OCI-M1 (cell line): ENCODE data around the gene ACTL6A.

Experiments used
- DNase-seq: peaks from one replicate; lab custom pipeline; 2025; lab: John Stamatoyannopoulos, UW

The ACTL6A gene

DNA sequence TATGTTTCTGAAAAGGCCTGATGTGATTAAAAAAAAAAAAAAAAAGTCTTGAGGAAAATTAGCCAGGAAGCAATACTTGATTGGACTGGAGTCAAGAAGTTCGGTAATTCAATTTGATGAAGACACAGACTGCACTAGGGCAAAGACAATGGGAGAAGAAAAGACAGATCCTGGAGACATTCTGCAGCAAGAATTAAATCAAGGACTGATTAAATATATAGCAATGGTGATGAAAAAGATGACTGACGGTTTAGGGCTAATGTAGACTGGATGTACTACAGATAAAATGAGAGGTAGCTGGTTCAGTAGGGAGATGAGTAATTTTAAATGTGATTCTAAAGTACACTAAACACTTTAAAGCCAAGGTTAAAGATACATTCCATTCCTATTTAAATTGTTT is 27.9 kb downstream of the ACTL6A start:
- no peak for DNase-seq

GRCh38 chr3:179591313-179591712 is 28.6 kb downstream of the ACTL6A start:
- DNase-seq, result no peak

GRCh38 chr3:179599531-179599930 is 36.8 kb downstream of the ACTL6A start:
- no peak for DNase-seq

GRCh38 chr3:179603321-179603720 is 40.6 kb downstream of the ACTL6A start:
- no peak for DNase-seq

DNA sequence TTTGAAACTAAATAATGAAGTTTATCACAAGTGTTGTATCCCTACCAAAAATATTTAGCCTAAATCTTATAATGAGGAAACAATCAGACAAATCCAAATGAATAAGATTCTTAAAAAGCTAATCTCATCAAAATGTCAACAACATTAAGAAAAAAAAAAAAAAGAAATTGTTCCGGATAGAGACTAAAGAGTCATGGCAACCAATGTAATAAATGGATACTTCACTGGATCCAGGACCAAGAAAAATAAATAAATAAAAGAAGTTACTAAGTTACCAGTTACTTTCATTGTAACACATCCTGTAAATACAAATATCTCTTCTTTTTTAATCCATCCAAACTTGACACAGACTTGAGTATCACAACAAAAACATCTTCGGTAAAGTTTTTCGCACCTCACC is 41.1 kb downstream of the ACTL6A start:
- peak; percentile 32 for DNase-seq

GRCh38 chr3:179604321-179605078 is 41.8 kb downstream of the ACTL6A start, which contains the start of the genes MRPL47 and NDUFB5:
Gene MRPL47, minus strand, starts transcription at chr3:179604638. Its CDS starts 14 bp downstream, at chr3:179604624.
Gene NDUFB5, plus strand, starts transcription at chr3:179604794. Its CDS starts 22 bp downstream, at chr3:179604816.
- DNase-seq, result peak; percentile 94

DNA sequence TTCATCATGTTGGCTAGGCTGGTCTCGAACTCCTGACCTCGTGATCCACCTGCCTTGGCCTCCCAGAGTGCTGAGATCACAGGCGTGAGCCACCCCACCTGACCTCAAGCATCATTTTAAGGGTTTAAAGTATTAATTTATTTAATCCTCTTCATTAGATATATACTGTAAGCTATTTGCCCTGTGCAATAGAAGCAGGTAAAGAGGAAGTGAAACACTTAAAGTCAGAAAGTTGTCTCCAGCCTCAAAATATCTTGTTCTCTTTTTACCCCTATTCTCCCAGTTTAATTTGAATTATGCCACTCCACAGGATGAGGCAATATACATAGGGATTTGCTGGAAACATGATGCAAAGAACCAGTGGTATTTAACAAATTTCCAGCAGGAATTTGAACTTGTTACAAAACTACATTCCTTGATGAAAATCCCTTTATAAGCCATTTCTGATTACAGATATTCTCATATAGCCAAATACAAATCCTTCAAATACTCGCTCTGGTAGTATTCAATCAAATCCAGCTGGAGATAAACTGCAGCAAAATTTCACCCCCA is 43.9 kb downstream of the ACTL6A start:
- no peak for DNase-seq

GRCh38 chr3:179608931-179609720 is 46.4 kb downstream of the ACTL6A start:
- peak; percentile 61 for DNase-seq

DNA sequence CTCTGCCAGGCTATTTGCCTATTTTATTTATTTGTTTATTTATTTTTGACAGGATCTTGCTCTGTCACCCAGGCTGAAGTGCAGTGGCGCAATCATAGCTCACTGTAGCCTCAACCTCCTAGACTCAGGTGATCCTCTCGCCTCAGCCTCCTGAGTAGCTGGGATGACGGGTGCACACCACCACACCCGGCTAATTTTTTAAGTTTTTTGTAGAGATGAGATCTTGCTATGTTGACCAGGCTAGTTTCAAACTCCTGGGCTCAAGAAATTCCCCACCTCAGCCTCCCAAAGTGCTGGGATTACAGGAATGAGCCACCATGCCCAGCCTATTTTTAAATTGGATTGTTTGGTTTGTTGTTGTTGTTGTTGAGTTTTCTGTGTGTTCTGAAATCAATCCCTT is 47.3 kb downstream of the ACTL6A start:
- no peak for DNase-seq

- no peak for DNase-seq
Observed at GRCh38 chr3:179613807-179614206, 51.1 kb downstream of the ACTL6A start.

- DNase-seq, result peak; percentile 85
Observed at GRCh38 chr3:179615458-179616173, 52.9 kb downstream of the ACTL6A start.

DNA sequence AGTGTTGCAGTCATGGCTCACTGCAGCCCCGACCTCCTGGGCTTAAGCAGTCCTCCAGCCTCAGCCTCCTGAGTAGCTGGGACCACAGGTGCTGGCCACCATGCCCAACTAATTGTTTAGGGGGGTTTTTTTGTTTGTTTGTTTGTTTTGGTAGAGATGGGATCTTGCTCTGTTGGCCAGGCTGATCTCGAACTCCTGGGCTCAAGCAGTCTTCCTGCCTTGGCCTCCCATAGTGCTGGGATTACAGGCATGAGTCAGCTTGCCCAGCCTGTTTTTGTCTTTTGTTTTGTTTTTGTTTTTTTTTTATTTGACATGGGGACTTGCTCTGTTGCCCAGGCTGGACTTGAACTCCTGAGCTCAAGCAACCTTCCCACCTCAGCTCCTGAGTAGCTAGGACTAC is 59.3 kb downstream of the ACTL6A start:
- DNase-seq, result no peak

DNA sequence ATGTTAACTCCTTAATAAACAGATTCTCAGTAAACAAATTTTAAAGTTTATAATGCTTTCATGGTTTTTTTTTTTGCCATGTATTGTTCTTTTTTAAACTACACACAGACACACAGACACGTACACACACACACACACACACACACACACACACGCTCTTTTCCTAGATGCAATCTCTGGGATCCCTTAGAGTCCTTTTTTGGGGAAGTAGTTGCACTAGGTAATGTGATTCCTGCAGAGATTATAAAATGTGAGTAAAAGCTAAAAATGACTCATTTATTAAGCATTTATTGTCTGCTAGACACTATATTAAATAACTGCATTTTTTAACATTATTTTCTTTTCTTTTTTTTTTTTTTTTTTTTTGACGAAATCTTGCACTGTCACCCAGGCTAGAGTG is 61.7 kb downstream of the ACTL6A start:
- DNase-seq, result no peak

- no peak for DNase-seq
Observed at GRCh38 chr3:179630753-179631451, 68.2 kb downstream of the ACTL6A start.
